Upper lobe of left lung (tissue), 4 donors: Measurements from ENCODE around the gene CETP.

ENCODE experiments used
- CTCF ChIP-seq, 6 experiments: fragments of 450-650 bp in 4 of 6; fragments of 200-600 bp in 2 of 6; sonication (generic) in 2 of 6; IDR thresholded peaks; one replicate each; pipeline ENCODE4 v1.5.1; 2016 to 2019; ENCODE audit warnings: antibody characterized with exemption in 6 of 6
- EP300 ChIP-seq, 4 donors: sonication (generic); formaldehyde crosslinking; IDR thresholded peaks; one replicate each; pipeline ENCODE4 v1.5.1; 2017; ENCODE audit warnings: antibody characterized with exemption in 4 of 4, control low read depth in 2 of 4
- POLR2A ChIP-seq, 4 donors: fragments of 450-650 bp; IDR thresholded peaks; one replicate each; pipeline ENCODE4 v1.5.1; 2016 to 2017; ENCODE audit warnings: antibody characterized with exemption in 4 of 4, mild to moderate bottlenecking in 2 of 4
- POLR2AphosphoS5 ChIP-seq, 2 donors: sonication (generic); formaldehyde crosslinking; IDR thresholded peaks; one replicate each; pipeline ENCODE4 v1.5.1; 2017; ENCODE audit warnings: antibody characterized with exemption in 2 of 2

DNA sequence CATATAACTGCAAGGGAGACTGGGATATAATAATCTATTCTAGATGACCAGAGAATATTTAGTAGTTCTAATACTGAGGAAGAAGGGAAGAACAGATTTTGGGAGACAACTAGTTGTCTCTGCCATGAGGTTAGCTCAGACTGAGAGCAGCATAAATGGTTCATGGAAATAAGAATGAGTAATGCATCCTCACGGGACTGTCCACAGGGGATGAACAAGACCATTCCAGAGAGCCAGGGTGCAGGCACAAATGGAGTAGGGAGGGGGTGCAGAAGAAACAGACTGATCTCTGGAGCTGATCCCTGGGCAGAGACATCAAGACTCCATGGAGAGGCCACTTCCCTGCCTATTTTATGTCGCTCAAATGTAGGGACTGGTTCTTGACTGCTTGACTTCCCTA lies 58.0 kb downstream of the CETP start:
- TF ChIP-seq CTCF (IDR thresholded peaks at IDR 0.05) (no peak), POLR2A (IDR thresholded peaks at IDR 0.05) (no peak), POLR2AphosphoS5 (IDR thresholded peaks at IDR 0.05) (no peak), EP300 (IDR thresholded peaks at IDR 0.05) (no peak)
